AG09309 (cell line): Measurements from ENCODE around the gene PITPNB.

Experiments used
- DNase-seq: peaks from one replicate; pipeline ENCODE4 v3.0.0-alpha.2; 2010; ENCODE audit warnings: low read depth
- H3K4me3 ChIP-seq: 2 replicates; pipeline ENCODE4 v1.5.1; 2011; ENCODE audit warnings: mild to moderate bottlenecking, low read depth, low read length, moderate library complexity; ENCODE audit not compliant: control insufficient read depth
- TF ChIP-seq, protein P1 (sequence below): IDR thresholded peaks from 2 replicates; pipeline ENCODE4 v1.5.1; 2011; ENCODE audit warnings: mild to moderate bottlenecking, low read depth, low read length, inconsistent platforms; ENCODE audit not compliant: insufficient read depth, control insufficient read depth; ENCODE audit errors: missing control alignments

Gene PITPNB

DNA sequence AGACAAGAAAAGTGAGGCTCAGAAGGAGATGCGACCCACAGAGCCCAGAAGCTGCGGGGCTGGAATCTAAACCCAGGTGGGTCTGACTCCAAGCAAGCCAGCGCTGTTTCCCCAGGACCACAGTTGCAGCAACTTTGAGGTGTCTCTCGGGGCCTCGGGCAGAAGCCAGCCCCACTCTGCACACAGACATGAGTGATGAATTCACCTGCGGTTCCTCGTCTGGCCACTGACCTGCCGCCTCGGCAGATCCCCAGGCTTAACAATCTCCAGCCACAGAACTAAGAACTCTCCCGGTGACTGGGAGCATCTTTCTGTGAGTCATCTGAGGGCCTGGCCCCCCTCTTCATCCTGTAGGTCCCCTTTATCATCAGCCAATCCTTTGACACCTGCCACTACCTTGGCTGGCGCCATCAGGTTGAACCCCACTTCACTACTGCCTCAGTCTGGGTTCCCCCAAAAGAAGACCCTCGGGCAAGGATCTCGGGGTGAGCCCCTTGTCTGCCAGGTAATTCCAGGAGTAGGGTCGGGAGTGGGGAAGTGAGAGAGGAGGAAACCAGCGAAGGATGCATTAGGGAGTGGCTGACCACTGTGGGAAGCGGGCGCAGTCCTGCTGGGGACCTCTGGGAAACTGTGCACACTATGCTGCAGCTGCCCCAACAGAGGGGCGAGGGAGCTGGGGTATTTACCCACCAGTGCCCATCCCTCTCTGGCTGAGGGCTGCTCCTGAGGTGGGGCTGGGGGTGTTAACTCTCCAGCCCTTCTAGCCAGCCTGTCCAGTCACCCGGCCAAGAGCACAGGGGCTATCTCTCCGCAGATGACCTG lies 84.5 kb downstream of the PITPNB start:
- H3K4me3 ChIP-seq, result no peak overlapping the region
- TF ChIP-seq, protein P1, sequence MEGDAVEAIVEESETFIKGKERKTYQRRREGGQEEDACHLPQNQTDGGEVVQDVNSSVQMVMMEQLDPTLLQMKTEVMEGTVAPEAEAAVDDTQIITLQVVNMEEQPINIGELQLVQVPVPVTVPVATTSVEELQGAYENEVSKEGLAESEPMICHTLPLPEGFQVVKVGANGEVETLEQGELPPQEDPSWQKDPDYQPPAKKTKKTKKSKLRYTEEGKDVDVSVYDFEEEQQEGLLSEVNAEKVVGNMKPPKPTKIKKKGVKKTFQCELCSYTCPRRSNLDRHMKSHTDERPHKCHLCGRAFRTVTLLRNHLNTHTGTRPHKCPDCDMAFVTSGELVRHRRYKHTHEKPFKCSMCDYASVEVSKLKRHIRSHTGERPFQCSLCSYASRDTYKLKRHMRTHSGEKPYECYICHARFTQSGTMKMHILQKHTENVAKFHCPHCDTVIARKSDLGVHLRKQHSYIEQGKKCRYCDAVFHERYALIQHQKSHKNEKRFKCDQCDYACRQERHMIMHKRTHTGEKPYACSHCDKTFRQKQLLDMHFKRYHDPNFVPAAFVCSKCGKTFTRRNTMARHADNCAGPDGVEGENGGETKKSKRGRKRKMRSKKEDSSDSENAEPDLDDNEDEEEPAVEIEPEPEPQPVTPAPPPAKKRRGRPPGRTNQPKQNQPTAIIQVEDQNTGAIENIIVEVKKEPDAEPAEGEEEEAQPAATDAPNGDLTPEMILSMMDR, result no peak
- DNase-seq, result no peak

DNA sequence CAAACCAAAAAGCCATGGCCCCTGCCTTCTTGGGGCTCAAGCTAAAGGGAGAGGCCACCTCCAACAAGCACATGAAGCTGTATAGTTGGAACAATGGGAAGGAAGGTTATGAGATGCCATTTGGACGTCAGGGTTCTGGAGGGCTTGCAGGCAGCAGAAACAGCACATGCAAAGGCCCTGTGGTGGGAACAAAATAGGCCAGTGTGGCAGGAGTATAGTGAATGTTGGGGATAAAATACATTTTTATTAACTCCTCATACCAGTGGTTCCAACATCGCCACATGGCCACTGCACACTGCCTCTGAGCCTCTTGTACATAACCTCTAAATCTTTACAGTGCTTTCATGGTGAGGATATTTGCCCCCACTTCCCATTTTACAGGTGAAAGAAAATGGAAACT lies 85.3 kb downstream of the PITPNB start:
- no peak for DNase-seq
- TF ChIP-seq, protein P1, result no peak

DNA sequence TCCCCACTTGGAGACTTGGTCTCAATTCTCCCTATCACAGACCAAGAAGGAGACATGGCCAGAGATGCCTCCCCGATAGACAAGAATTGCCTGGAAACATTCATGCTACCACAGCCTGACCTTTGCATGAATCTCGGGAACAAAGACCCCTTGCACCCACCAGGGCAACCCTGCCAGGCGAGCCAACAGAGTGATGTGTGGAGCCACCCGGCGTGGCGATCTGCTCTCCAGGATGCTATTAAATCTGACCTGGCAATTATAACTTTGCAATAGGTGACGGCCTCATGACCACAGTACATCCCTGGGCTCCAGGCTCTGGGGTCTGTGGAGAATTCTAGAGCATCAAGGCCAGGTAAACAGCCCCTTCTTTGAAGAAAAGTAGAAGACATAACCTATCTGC lies 86.5 kb downstream of the PITPNB start:
- H3K4me3 ChIP-seq, result no peak overlapping the region
- TF ChIP-seq, protein P1, result no peak
- no peak for DNase-seq

More for the DNA sequence above, 85.3 kb downstream of the PITPNB start:
- H3K4me3 ChIP-seq, result no peak overlapping the region

DNA sequence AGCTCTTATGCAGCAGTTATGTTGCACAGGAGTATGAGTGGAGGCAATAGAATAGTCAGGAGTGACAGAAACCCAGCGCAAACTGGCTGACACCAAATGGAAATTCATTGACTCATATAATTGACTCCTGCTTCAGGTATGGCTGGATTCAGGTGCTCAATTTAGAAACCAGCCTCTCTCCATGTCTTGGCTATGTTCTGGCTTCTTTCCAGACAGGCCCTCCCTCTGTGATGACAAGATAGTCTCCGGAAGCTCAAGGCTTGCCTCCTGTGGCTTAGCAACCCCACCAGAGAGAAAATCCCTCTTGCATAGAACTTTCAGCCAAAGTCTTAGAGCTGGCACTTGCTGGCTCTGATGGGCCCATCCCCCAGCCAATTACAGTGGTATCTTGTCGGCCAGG lies 89.4 kb downstream of the PITPNB start:
- no peak for DNase-seq
- no peak overlapping the region for H3K4me3 ChIP-seq
- TF ChIP-seq, protein P1, result no peak

DNA sequence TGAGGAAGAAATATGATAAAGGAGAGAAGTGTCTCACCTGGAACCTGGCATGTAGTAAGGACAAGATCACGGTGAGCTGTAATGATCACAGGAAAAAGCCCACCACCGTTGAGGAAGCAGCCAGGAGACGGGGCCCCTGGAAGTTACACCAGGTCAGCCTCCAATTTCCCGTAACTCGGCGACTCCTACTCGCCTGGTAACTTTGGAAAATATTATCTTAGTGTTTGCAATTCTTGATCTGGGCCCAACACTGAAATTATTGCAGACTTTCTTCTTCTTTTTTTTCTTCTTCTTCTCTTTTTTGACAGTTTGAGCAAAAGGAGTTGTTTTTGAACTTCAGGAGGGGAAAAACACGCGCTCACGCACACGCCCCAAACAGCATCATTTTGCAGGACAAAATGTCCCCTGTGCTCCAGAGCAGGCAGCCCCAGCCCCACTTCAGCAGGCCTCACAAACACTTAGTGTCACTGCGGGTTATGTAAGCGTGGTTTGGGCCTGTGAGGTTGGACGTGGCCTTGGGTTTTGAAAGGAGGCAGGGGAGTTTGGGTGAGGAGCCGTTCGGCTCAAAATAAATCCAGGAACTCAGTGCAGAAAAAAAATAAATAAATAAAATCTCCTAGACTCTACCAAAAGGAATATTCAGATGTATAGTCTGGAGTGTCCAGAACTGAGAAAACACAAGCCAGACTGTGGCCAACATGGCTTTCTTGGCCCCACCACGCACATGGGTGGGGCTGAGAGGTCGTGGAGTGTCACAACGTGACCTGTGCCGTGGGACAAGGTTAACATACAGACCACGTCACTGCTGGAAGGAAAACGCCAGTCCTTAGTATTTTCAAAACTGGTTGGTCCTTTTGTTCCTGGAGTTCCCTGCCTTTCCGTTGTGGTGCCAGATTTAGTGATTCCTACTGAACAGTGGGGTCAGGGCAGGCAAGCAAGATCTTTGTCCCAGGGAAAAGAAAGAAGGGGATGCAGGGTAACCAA lies 91.2 kb downstream of the PITPNB start:
- TF ChIP-seq, protein P1, result no peak
- no peak overlapping the region for H3K4me3 ChIP-seq
- no peak for DNase-seq

DNA sequence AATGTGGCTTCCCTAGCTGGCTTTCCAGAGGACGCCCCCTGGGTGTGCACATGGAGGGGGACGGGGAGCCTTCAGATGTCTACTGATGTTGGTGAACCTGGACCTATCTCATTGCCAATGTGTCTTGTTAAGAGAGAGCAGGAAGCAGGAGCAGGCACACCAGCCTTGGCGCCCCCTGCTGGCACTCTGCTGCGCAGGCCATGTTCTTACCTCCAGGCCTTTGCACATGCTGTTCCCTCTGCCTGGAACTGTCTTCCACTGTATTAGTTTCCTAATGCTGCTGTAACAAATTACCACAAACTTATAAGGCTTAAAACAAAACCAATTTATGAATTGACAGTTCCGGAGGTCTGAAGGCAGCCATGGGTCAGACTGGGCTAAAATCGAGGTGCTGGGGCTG lies 93.9 kb downstream of the PITPNB start:
- TF ChIP-seq, protein P1, result peak; percentile 38
- no peak overlapping the region for H3K4me3 ChIP-seq
- no peak for DNase-seq
